SK-N-DZ (cell line): ENCODE results near the gene ELSPBP1.
"Not testable (repeated sequence)": the region's sequence is repeated elsewhere in the genome, so short reads cannot be mapped to it uniquely, and the experiment has no call there.

Experiments
- DNase-seq: peaks from one replicate; pipeline ENCODE4 v3.0.0-alpha.2; 2015; ENCODE audit warnings: low spot score

Gene ELSPBP1

DNA sequence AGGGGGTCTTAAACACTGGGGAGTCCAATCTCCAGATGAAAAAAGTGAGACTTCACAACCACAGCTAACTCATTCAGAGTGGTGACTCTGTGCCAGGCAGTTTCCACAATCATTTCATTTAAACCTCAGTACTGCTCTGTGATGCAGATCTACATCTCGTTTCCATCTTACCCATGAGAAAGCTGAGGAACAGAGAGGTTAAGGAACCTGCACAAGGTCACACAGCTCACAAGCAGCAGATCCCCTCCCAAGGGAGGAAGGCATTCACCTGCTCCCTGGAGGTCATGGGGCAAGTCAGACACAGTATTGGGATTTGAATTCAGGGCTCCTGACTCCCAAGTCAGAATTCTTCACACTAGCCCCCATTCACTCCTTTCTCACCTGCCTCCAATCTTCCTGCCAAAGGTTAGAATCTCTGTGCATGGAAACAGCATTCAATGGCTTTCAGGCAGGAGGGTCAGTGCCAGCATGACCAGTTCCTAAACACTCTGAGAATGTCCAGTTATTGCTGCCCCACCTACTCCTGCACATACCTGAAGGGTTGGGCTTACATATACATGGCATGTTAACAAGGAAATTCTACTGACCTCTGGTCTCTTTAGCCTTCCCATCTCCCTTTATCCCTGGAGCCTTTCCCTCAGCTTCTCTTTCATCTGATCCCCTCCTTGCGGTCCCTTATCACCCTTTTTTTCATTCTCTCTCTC lies 47.6 kb downstream of the ELSPBP1 start:
- DNase-seq, result no peak

DNA sequence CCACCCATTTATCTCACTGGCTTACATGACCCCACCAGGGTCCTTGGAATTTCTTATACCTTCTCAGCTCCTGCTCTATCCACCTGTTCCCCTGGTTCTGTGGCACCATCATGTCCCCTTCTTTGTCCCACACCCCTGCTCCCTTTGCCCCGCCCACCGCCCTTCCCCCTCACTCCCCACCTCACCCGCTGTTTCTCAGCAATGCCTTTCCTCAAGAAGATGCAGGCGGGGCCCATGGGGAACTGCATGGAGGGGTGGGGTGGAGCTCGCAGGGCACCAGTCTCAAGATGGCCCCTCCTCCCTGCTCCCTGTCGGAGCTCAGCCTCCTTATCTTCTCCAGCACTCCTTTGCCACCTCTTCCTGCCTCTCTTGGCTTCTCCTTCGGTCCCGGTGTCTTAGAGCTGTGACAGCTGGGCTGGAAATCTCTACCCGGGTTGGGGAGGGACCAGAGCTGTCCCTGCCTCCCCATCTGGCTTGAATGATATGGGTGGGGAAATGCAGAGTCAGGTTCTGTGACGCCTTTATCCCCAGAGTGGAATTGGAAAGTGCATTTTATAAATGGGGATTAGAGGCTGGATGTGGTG lies 49.3 kb downstream of the ELSPBP1 start, which contains the start of gene CABP5:
Gene CABP5, minus strand, starts transcription at position 405 of the 584 bp plus-strand sequence. Its CDS starts 157 bp downstream, at position 248.
- DNase-seq, result no peak

DNA sequence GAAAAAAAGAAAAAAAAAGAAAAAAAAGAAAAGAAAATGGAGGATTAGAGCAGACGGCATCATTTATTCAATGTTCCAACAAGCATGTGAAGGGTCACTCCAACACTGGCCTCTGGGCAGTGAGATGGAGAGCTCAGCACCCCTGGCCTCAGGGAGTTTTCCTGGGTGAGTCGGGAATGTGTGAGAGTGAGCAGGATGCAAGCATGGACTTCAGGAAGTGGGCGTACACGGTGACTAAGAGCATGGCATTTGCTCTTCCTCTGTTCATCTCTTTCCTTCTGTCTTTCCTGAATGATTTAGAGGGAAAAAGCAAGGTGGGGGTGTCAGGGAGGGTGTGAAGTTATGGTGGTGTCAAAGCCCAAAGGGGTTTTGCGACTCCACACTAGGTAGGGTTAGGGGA lies 50.1 kb downstream of the ELSPBP1 start:
- no peak for DNase-seq

DNA sequence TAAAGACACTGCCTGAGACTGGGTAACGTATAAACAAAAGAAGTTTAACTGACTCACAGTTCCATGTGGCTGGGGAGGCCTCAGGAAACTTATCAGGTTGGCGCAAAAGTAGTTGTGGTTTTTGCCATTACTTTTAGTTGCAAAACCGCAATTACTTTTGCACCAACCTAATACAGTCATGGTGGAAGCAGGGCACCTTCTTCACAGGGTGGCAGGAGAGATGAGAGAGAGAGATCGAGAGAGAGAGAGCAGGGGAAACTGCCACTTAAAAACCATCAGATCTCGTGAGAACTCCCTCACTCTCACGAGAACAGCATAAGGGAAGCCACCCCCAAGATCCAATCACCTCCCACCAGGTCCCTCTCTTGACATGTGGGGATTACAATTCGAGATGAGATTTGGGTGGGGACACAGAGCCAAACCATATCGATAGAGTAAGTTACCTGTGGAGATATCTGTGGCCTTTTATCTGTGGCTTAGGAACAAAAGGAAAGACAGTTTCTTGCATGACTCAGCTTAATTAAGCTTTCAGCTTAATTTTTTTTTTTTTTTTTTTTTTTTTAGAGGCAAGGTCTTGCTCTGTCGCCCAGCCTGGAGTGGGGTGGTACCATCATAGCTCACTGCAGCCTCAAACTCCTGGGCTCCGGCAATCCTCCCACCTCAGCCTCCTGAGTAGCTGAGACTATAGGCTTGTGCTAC lies 57.1 kb downstream of the ELSPBP1 start:
- DNase-seq, result no peak

DNA sequence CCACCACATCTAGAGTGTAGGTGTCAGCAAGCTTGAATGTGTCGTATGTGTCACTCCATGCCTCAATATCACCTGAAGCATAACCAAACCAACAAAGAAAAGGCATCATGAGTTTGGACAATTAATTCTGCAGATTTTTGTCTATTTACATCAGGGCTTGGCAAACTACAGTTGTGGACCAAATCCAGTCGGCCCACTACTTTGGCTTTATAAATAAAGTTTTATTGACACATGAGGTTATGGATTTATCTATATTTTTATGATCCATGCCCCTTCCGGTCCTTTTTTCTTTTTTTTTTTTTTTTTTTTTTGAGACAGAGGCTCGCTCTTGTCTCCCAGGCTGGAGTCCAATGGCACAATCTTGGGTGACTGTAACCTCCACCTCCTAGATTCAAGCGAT lies 58.6 kb downstream of the ELSPBP1 start:
- DNase-seq, result no peak

DNA sequence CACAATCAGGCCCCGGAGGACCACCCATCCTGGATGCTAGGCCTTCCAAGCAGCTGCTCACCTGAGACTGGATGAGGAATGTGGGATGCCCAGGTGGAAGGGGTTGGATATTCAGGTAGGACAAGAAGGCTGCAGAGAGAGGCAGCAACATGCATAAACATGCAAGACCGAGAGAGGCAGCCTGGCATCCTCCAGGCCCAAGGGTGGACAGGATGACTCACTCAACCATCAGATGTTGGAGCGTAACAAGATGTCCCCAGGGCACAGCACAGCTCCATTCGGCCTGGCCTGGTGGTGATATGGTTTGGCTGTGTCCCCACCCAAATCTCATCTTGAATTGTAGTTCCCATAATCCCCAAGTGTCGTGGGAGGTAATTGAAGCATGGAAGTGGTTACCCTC lies 59.4 kb downstream of the ELSPBP1 start:
- DNase-seq, result no peak

DNA sequence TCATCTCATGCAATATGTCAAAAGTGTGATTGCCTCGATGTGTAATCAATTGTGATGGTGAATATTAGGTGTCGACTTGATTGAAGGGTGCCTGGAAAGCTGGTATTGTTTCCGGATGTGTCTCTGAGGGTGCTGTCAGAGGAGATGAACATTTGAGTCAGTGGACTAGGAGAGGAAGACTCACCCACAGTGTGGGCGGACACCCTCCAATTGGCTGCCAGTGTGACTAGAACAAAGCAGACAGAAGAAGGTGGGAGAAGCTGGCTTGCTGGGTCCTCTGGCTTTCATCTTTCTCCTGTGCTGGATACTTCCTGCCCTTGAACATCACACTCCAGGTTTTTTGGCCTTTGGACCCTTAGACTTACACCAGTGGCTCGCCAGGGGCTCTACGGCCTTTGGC lies 64.9 kb downstream of the ELSPBP1 start:
- DNase-seq, result no peak

DNA sequence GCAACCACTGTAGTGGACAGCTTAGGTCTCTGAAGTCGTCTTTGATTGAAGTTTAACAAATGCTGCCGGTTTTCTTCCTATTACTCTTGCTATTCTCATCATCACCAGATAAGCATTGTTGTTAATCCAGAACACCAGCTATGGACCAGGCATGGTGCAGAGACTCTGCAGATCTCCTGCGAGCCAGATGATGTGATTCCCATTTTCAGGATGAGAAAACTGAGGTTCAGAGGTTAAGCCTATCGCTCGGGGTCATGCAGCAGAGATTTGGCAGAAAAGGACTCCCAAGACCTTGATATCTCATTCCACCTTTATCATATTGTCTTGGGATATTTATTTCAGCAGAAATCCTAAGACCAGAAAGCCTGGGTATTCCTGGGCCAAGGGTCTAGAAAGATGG lies 65.9 kb downstream of the ELSPBP1 start:
- DNase-seq, result no peak

DNA sequence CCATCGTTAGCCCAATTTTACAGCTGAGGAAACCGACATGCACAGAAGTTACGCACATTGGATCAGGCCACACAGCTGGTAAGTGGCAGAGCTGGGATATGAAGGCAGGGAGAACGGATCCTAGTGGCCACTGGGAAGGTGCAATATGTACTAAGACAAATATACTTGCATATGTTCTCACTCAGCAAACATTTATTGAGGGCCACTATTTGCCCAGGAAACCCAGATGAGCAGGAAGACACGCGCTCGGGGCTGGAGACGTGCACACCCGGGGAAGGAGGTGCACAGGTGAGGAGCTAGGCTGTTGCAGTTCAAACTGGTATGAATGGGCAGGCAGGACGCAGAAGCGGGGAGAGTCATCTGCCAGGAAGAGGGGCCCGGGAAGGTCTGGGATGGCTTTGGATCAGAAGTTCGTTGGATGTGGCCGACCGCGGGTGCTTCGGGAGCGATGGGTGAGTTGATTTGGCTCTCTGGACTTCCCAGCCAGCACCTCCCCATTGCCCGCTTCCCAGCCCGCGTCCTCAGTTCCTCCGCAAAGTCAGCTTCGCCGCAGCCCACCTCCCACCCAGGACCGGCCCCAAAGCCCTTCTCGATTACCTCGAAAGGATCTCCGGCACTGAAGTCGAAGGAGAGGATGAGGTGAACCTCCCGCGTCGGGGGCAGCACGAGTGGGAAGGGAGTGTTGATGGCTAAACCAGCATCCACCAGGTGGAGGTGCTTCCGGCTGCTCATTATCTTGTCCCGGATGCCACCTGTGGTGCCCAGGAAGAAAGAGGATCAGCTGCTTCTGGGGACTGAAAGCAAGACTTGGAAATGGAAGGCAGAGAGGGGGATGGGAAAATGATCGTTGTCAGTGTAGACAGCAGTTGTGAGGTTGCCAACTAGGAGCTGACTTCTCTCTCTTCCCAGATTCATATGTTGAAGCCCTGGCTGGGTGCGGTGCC lies 67.2 kb downstream of the ELSPBP1 start:
- no peak for DNase-seq

DNA sequence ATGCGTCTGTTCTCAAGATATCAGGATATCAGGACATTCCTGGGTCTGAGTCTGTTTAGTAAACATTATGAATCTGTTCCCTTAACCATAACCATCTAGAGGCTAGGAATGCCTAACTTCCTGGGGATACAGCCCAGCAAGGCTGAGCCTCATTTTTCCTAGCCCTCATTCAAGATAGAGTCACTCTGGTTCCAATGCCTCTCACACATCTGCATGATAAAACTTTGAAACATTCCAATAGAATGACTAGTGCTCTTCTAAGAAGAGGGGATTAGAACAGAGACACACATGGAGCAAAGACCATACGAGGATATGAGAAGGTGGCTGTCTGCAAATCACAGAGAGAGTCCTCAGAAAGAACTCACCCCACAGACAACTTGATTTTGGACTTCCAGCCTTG lies 70.1 kb downstream of the ELSPBP1 start:
- DNase-seq, result no peak

DNA sequence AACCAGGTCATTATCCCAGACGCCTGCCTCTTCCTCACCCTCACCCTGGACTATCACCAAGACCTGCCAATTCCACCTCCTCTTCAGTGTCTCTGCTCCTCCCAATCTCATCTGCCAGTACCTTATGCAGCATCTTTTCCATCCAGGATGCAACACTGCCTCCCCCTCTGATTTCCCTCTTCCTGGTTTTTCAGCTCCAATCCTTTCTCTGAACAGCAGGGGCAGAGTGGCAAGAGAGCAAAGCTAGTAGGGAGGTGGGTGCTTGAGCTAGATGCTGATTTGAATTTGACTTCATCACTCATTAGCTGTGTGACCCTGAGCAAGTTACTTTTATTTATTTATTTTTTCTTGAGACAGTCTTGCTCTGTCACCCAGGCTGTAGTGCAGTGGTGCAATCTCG lies 75.0 kb downstream of the ELSPBP1 start:
- DNase-seq, result no peak

DNA sequence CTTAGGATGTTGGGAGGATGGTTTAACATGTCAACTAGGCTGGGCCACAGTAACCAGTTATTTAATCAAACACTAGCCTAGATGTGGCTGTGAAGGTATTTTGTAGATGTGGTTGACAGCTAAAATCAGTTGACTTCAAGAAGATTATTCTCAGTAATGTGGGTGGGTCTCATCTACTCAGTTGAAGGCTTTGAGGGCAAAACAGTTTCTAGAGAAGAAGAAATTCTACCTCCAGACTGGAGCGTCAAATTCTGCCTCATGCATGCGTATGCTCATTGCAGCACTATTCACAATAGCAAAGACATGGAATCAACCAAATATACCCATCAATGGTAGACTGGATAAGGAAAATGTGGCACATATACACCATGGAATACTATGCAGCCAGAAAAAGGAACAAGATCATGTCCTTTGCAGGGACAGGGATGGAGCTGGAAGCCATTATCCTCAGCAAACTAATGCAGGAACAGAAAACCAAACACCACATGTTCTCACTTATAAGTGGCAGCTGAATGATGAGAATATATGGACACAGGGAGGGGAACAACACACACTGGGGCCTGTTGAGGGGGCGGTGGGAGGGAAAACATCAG lies 75.8 kb downstream of the ELSPBP1 start:
- not testable (repeated sequence) for DNase-seq
